WTC11 (cell line): ENCODE data around the gene STXBP2. TPM values are rescaled to one million over a fixed set of nuclear protein-coding genes. Genes with fewer than 3 reads are reported as not detected.

Experiments used
- ATAC-seq: fragments of 200-7000 bp; cut with Tn5 transposase; 2 replicates; pipeline ENCODE4 v1.10.0; 2021; ENCODE audit warnings: mild to moderate bottlenecking, moderate library complexity
- CTCF ChIA-PET: fragments of 300-600 bp; sonication (Branson Sonifier 250); formaldehyde crosslinking; loops from one replicate; lab custom pipeline; 2021; ENCODE audit warnings: antibody characterized with exemption; lab: Charles Lee
- POLR2A ChIA-PET: fragments of 350-600 bp; sonication (Branson Sonifier 250); formaldehyde crosslinking; loops from one replicate; lab custom pipeline; 2021; ENCODE audit warnings: antibody characterized with exemption; lab: Charles Lee
- DNase-seq: peaks from one replicate; pipeline ENCODE4 v3.0.0; 2021; ENCODE audit warnings: low spot score
- H3K27ac Mint-ChIP-seq: 2 replicates; pipeline ENCODE4 v1.8.0; 2021; ENCODE audit warnings: mixed read lengths
- H3K27me3 Mint-ChIP-seq: 2 replicates; pipeline ENCODE4 v1.8.0; 2021; ENCODE audit warnings: low read depth, mild to moderate bottlenecking, moderate library complexity, mixed read lengths
- H3K36me3 Mint-ChIP-seq: 2 replicates; pipeline ENCODE4 v1.8.0; 2021; ENCODE audit warnings: mixed read lengths
- H3K4me1 Mint-ChIP-seq: 2 replicates; pipeline ENCODE4 v1.8.0; 2022; ENCODE audit warnings: mixed read lengths
- H3K4me3 Mint-ChIP-seq: 2 replicates; pipeline ENCODE4 v1.8.0; 2021; ENCODE audit warnings: mild to moderate bottlenecking, moderate library complexity, mixed read lengths
- H3K9me3 Mint-ChIP-seq: 2 replicates; pipeline ENCODE4 v1.8.0; 2021; ENCODE audit warnings: mixed read lengths
- AFF4 ChIP-seq: sonication (generic); formaldehyde crosslinking; IDR thresholded peaks from 2 replicates; pipeline ENCODE4 v1.8.1; 2023; ENCODE audit warnings: mild to moderate bottlenecking, missing genetic modification reagents, borderline replicate concordance
- ARID4B ChIP-seq: sonication (generic); formaldehyde crosslinking; IDR thresholded peaks from 2 replicates; pipeline ENCODE4 v1.8.0; 2023; ENCODE audit warnings: missing genetic modification reagents, mild to moderate bottlenecking, borderline replicate concordance
- CREB1 ChIP-seq: sonication (generic); formaldehyde crosslinking; IDR thresholded peaks from 2 replicates; pipeline ENCODE4 v1.8.0; 2023; ENCODE audit warnings: mild to moderate bottlenecking, missing genetic modification reagents
- CREM ChIP-seq: sonication (generic); formaldehyde crosslinking; IDR thresholded peaks from 2 replicates; pipeline ENCODE4 v1.8.1; 2022; ENCODE audit warnings: mild to moderate bottlenecking, missing genetic modification reagents, moderate library complexity
- EMX1 ChIP-seq: fragments of 250-450 bp; sonication (Bioruptor Pico); IDR thresholded peaks from 2 replicates; pipeline ENCODE4 v1.8.0; 2021; ENCODE audit warnings: mild to moderate bottlenecking
- FOXP1 ChIP-seq: sonication (generic); formaldehyde crosslinking; IDR thresholded peaks from 2 replicates; pipeline ENCODE4 v1.8.0; 2022; ENCODE audit warnings: missing genetic modification reagents, mild to moderate bottlenecking, moderate library complexity, borderline replicate concordance
- JAZF1 ChIP-seq: fragments of 250-450 bp; sonication (Bioruptor Pico); IDR thresholded peaks from 2 replicates; pipeline ENCODE4 v1.9.0; 2021; ENCODE audit warnings: moderate library complexity, mild to moderate bottlenecking, inconsistent platforms
- JUN ChIP-seq: sonication (generic); formaldehyde crosslinking; IDR thresholded peaks from 2 replicates; pipeline ENCODE4 v1.8.0; 2023; ENCODE audit warnings: mild to moderate bottlenecking, missing genetic modification reagents
- KAT7 ChIP-seq: sonication (generic); formaldehyde crosslinking; IDR thresholded peaks from 2 replicates; pipeline ENCODE4 v1.8.1; 2023; ENCODE audit warnings: missing genetic modification reagents, mild to moderate bottlenecking, borderline replicate concordance
- MLX ChIP-seq: sonication (generic); formaldehyde crosslinking; IDR thresholded peaks from 2 replicates; pipeline ENCODE4 v1.8.1; 2023; ENCODE audit warnings: mild to moderate bottlenecking, missing genetic modification reagents, moderate library complexity
- NFYB ChIP-seq: sonication (generic); formaldehyde crosslinking; conservative IDR thresholded peaks from 2 replicates; pipeline ENCODE4 v1.8.0; 2022; ENCODE audit warnings: low read depth, missing genetic modification reagents
- RELA ChIP-seq: sonication (generic); formaldehyde crosslinking; IDR thresholded peaks from 2 replicates; pipeline ENCODE4 v1.8.1; 2022; ENCODE audit warnings: missing genetic modification reagents, mild to moderate bottlenecking, borderline replicate concordance
- STAT6 ChIP-seq: sonication (generic); formaldehyde crosslinking; conservative IDR thresholded peaks from 2 replicates; pipeline ENCODE4 v1.8.1; 2023; ENCODE audit warnings: mild to moderate bottlenecking, low read depth, missing genetic modification reagents, moderate library complexity
- USF2 ChIP-seq: sonication (generic); formaldehyde crosslinking; IDR thresholded peaks from 2 replicates; pipeline ENCODE4 v1.8.1; 2023; ENCODE audit warnings: mild to moderate bottlenecking, missing genetic modification reagents, moderate library complexity
- ZNF121 ChIP-seq: sonication (generic); formaldehyde crosslinking; IDR thresholded peaks from 2 replicates; pipeline ENCODE4 v1.8.0; 2023; ENCODE audit warnings: missing genetic modification reagents
- ZNF219 ChIP-seq: sonication (generic); formaldehyde crosslinking; IDR thresholded peaks from 2 replicates; pipeline ENCODE4 v1.8.0; 2023; ENCODE audit warnings: missing genetic modification reagents, mild to moderate bottlenecking, borderline replicate concordance
- ZNF317 ChIP-seq: sonication (generic); formaldehyde crosslinking; IDR thresholded peaks from 2 replicates; pipeline ENCODE4 v1.8.1; 2023; ENCODE audit warnings: low read depth, mild to moderate bottlenecking, moderate library complexity, missing genetic modification reagents, borderline replicate concordance
- total RNA-seq: library from RNA; stranded (reverse); gene quantifications from 3 replicates; pipeline ENCODE4 v1.2.3, GENCODE V29; 2021

Gene STXBP2
- total RNA-seq, 1 experiment from 2014 or later, result 68.9 TPM

GRCh38 chr19:7636317-7636690 is 606 bp upstream of the STXBP2 start (continued):
- TF ChIP-seq ARID4B (CRISPR knock-in tag) (no peak), FOXP1 (CRISPR knock-in tag) (no peak), CREB1 (CRISPR knock-in tag) (no peak), NFYB (CRISPR knock-in tag) (no peak)

GRCh38 chr19:7637374-7638256 is 705 bp downstream of the STXBP2 start:
- TF ChIP-seq KAT7 (CRISPR knock-in tag) (0 out of 2 replicates have a peak, but pooled peaks have one; percentile 1), STAT6 (CRISPR knock-in tag) (no peak)
- Mint-ChIP-seq H3K27me3 (peaks cover 30% of the 10 kb centered on the region), H3K27ac (no peak overlapping the region), H3K4me3 (peak overlapping the region; percentile 71), H3K36me3 (peaks cover 7% of the 10 kb centered on the region; the same call in 1 of the 2 replicates), H3K9me3 (peaks cover 8% of the 10 kb centered on the region), H3K4me1 (no peaks in the 10 kb centered on the region)
- ChIA-PET CTCF (interaction anchor here (0.9 to 2.1 kb wide), 5 partner anchors 8 to 162 kb away, joined by 3 to 9 read pairs (median 5); partner anchors contain the start of genes CAMSAP3, PET100, TRAPPC5 and XAB2), POLR2A (interaction anchor here (0.6 kb wide), 1 partner anchor 85 kb away, joined by 5 read pairs; no protein-coding TSS in a partner anchor)
- no peak for ATAC-seq
- no peak for DNase-seq

GRCh38 chr19:7638802-7639465 is 2.0 kb downstream of the STXBP2 start:
- peak overlapping the region; percentile 6; the same call in 1 of the 2 replicates for H3K4me3 Mint-ChIP-seq
- H3K36me3 Mint-ChIP-seq, result peaks cover 7% of the 10 kb centered on the region; the same call in 1 of the 2 replicates
- H3K27ac Mint-ChIP-seq, result peak overlapping the region; percentile 74; the same call in 1 of the 2 replicates
- CTCF ChIA-PET, result interaction anchor here (1.3 to 2.1 kb wide), 3 partner anchors 10 to 71 kb away, joined by 4 to 9 read pairs (median 4); partner anchors contain the start of genes PET100, TRAPPC5 and XAB2
- no peaks in the 10 kb centered on the region for H3K4me1 Mint-ChIP-seq
- H3K27me3 Mint-ChIP-seq, result peaks cover 29% of the 10 kb centered on the region
- POLR2A ChIA-PET, result no interaction called here
- ATAC-seq, result no peak
- H3K9me3 Mint-ChIP-seq, result peaks cover 8% of the 10 kb centered on the region
- no peak for DNase-seq
- TF ChIP-seq USF2 (CRISPR knock-in tag) (no peak), RELA (CRISPR knock-in tag) (no peak), AFF4 (no peak), JAZF1 (CRISPR knock-in tag) (no peak), ZNF219 (CRISPR knock-in tag) (no peak), JUN (CRISPR knock-in tag) (no peak), MLX (no peak), CREM (no peak), ZNF317 (CRISPR knock-in tag) (no peak), FOXP1 (CRISPR knock-in tag) (no peak), ZNF121 (CRISPR knock-in tag) (no peak), EMX1 (CRISPR knock-in tag) (no peak)
